HEK293T (cell line): ENCODE measurements around the gene USP30.

ENCODE experiments used
- FOXM1 ChIP-seq: fragments of 450-650 bp; IDR thresholded peaks from 2 replicates; pipeline ENCODE4 v1.6.1; 2017; ENCODE audit warnings: mild to moderate bottlenecking, borderline replicate concordance
- HDGF ChIP-seq: fragments of 450-650 bp; IDR thresholded peaks from 2 replicates; pipeline ENCODE4 v1.6.1; 2017; ENCODE audit warnings: antibody characterized with exemption, borderline replicate concordance
- NFRKB ChIP-seq: fragments of 450-650 bp; IDR thresholded peaks from 2 replicates; pipeline ENCODE4 v1.6.1; 2016; ENCODE audit warnings: mild to moderate bottlenecking, moderate library complexity
- SUZ12 ChIP-seq: fragments of 450-650 bp; IDR thresholded peaks from 2 replicates; pipeline ENCODE4 v1.6.1; 2016; ENCODE audit warnings: mild to moderate bottlenecking
- TARDBP ChIP-seq: fragments of 450-650 bp; IDR thresholded peaks from 2 replicates; pipeline ENCODE4 v1.6.1; 2016

DNA sequence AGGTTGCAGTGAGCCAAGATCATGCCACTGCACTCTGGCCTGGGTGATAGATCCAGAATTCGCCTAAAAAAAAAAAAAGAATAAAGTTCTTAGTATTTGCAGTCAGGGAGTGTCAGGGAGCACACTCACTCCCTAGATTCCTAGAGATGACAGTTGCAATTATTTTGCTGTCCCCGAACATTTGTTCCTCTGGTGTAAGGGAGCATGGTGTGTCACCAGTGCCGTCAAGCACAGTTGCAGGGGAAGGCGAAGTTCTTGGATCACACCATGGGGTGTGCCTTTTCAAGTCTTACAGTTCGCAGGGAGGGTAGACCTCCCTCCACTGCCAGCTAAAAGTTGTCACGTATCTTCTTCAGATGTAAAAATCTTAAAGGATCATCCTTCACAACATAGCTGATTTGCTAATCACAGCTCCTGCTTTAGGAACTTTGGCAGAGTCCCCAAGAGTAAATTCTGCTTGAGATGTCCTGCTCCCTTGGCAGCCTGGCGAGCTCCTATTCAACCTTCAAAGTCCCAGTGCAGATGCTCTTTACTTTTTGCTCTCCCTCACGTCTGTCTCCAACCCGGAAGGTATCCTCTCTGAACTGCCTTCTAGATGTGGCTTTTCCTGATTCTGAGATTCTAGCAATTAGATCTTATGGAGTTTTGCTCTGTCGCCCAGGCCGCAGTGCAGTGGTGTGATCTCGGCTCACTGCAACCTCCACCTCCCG, 75.3 kb downstream of the USP30 start:
- TF ChIP-seq HDGF, result no peak
- no peak for TF ChIP-seq TARDBP
- no peak for TF ChIP-seq SUZ12
- no peak for TF ChIP-seq NFRKB
- no peak for TF ChIP-seq FOXM1
